ENCODE measurements around the gene C1orf174. TPM values are rescaled to one million over a fixed set of nuclear protein-coding genes. Genes with fewer than 3 reads are reported as not detected.

Gene C1orf174
- total RNA-seq, 1 experiment from 2014 or later, result 70.9 TPM

- H2AFZ ChIP-seq (ENCODE audit: low read length), result no peak overlapping the region
- BruUV-seq (replicated peaks), result no TSS peak
- DNase-seq (no peak), ATAC-seq (no peak)
- peaks cover 82% of the 10 kb centered on the region for H3K79me2 ChIP-seq (ENCODE audit: low read length)
- intact Hi-C loops (cut with micrococcal nuclease), result no loop called here
- no peak for TF ChIP-seq EZH2 (IDR thresholded peaks at IDR 0.05; ENCODE audit: low read length, unreplicated experiment)
- no peak for TF ChIP-seq EZH2phosphoT487 (IDR thresholded peaks at IDR 0.05; ENCODE audit: borderline replicate concordance, low read length)
- TF ChIP-seq CTCF (conservative IDR thresholded peaks at IDR 0.05; ENCODE audit: low read depth, low read length), result no peak
- no peaks in the 10 kb centered on the region for H3K9me2 ChIP-seq (replicated peaks; ENCODE audit: low read length)
- H3K36me3 ChIP-seq (ENCODE audit: low read depth, low read length), result peaks cover 21% of the 10 kb centered on the region
- H3K9me3 ChIP-seq (ENCODE audit: low read length), result no peaks in the 10 kb centered on the region
- no peak overlapping the region for H3K4me3 ChIP-seq (ENCODE audit: low read length)
- no peak overlapping the region for H3K9ac ChIP-seq (ENCODE audit: low read length)
- peaks cover 10% of the 10 kb centered on the region for H3K4me1 ChIP-seq (ENCODE audit: insufficient read depth, low read length)
- no peaks in the 10 kb centered on the region for H3F3A ChIP-seq (ENCODE audit: low read length, unreplicated experiment)
- H3K27me3 ChIP-seq (ENCODE audit: low read length), result no peaks in the 10 kb centered on the region
- ChIA-PET POLR2A (ENCODE audit: unreplicated experiment) (no interaction called here), CTCF (no interaction called here)
- no peak overlapping the region for H3K4me2 ChIP-seq (ENCODE audit: low read length)
- no peak overlapping the region for H3K27ac ChIP-seq (ENCODE audit: low read length)
- peaks cover 52% of the 10 kb centered on the region for H4K20me1 ChIP-seq (ENCODE audit: low read length)
Measured at GRCh38 chr1:3895951-3896325, 4.1 kb downstream of the C1orf174 start.

DNA sequence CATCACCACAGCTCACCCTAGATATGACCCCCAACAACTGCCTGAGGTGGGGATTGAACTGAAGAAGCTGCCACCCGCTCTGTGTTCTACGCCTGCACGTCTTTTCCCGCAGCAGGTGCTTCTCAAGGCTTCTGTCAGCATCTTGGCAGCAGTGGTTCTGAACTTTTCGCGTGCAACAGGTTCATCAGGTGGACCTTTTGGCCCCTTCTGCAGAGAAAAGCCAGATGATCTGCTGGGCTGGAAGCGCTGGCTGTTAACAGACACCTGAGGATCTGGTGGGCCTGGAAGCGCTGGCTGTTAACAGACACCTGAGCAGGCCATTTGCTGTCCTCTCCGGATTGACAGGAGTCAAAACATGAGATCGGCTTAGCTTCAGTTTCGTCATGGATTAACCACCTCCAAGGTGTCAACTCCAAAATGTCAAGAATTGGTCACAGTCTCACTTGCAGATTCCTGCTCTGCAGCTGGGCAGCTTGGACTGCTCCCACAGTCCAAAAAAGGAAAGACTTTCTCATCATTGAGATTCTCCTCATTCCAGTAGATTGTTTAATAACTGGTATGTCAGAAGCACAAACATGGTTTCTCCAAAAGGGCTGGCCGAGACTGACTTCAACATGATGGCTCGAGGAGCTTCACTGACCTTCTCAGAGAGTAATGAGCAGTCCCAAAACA lies 4.7 kb downstream of the C1orf174 start:
- peaks cover 82% of the 10 kb centered on the region for H3K79me2 ChIP-seq (ENCODE audit: low read length)
- H3F3A ChIP-seq (ENCODE audit: low read length, unreplicated experiment), result no peaks in the 10 kb centered on the region
- no peak for DNase-seq
- POLR2A ChIA-PET (ENCODE audit: unreplicated experiment), result no interaction called here
- H3K4me2 ChIP-seq (ENCODE audit: low read length), result no peak overlapping the region
- ATAC-seq, result no peak
- H4K20me1 ChIP-seq (ENCODE audit: low read length), result peaks cover 52% of the 10 kb centered on the region
- H3K9me2 ChIP-seq (replicated peaks; ENCODE audit: low read length), result no peaks in the 10 kb centered on the region
- no peak overlapping the region for H3K4me3 ChIP-seq (ENCODE audit: low read length)
- H3K9ac ChIP-seq (ENCODE audit: low read length), result no peak overlapping the region
- H3K4me1 ChIP-seq (ENCODE audit: insufficient read depth, low read length), result peaks cover 10% of the 10 kb centered on the region
- H2AFZ ChIP-seq (ENCODE audit: low read length), result no peak overlapping the region
- TF ChIP-seq EZH2phosphoT487 (IDR thresholded peaks at IDR 0.05; ENCODE audit: borderline replicate concordance, low read length) (no peak), CTCF (conservative IDR thresholded peaks at IDR 0.05; ENCODE audit: low read depth, low read length) (no peak), EZH2 (IDR thresholded peaks at IDR 0.05; ENCODE audit: low read length, unreplicated experiment) (no peak)
- no peaks in the 10 kb centered on the region for H3K9me3 ChIP-seq (ENCODE audit: low read length)
- H3K27ac ChIP-seq (ENCODE audit: low read length), result no peak overlapping the region
- BruUV-seq (replicated peaks), result no TSS peak
- intact Hi-C loops (cut with micrococcal nuclease), result no loop called here
- H3K27me3 ChIP-seq (ENCODE audit: low read length), result no peaks in the 10 kb centered on the region
- CTCF ChIA-PET, result no interaction called here
- peaks cover 26% of the 10 kb centered on the region for H3K36me3 ChIP-seq (ENCODE audit: low read depth, low read length)

- DNase-seq, result no peak
- Histone ChIP-seq H3K27me3 (ENCODE audit: low read length) (no peaks in the 10 kb centered on the region), H3K9ac (ENCODE audit: low read length) (no peak overlapping the region), H2AFZ (ENCODE audit: low read length) (no peak overlapping the region), H3K9me3 (ENCODE audit: low read length) (no peaks in the 10 kb centered on the region), H3K4me2 (ENCODE audit: low read length) (no peak overlapping the region), H3K9me2 (replicated peaks; ENCODE audit: low read length) (no peaks in the 10 kb centered on the region), H3F3A (ENCODE audit: low read length, unreplicated experiment) (no peaks in the 10 kb centered on the region), H3K4me1 (ENCODE audit: insufficient read depth, low read length) (peaks cover 10% of the 10 kb centered on the region), H3K27ac (ENCODE audit: low read length) (no peak overlapping the region), H3K4me3 (ENCODE audit: low read length) (no peak overlapping the region), H3K79me2 (ENCODE audit: low read length) (peaks cover 79% of the 10 kb centered on the region), H3K36me3 (ENCODE audit: low read depth, low read length) (peaks cover 32% of the 10 kb centered on the region), H4K20me1 (ENCODE audit: low read length) (peaks cover 52% of the 10 kb centered on the region)
- ChIA-PET POLR2A (ENCODE audit: unreplicated experiment) (no interaction called here), CTCF (no interaction called here)
- BruUV-seq (replicated peaks), result no TSS peak
- ATAC-seq, result no peak
- intact Hi-C loops (cut with micrococcal nuclease), result no loop called here
- TF ChIP-seq CTCF (conservative IDR thresholded peaks at IDR 0.05; ENCODE audit: low read depth, low read length) (no peak), EZH2phosphoT487 (IDR thresholded peaks at IDR 0.05; ENCODE audit: borderline replicate concordance, low read length) (no peak), EZH2 (IDR thresholded peaks at IDR 0.05; ENCODE audit: low read length, unreplicated experiment) (no peak)
Measured at GRCh38 chr1:3894626-3895278, 5.3 kb downstream of the C1orf174 start.
